Inferior parietal cortex (tissue), 1 donor: ENCODE measurements around the gene CYP11A1.

Experiments used
- DNase-seq: peaks from one replicate; pipeline ENCODE4 v3.0.0-alpha.2; 2016; ENCODE audit errors: extremely low spot score

The CYP11A1 gene

GRCh38 chr15:74347757-74348250, 19.6 kb downstream of the CYP11A1 start:
- DNase-seq = no peak

- DNase-seq = no peak
Measured at GRCh38 chr15:74345051-74345450, 22.4 kb downstream of the CYP11A1 start.

GRCh38 chr15:74343797-74344127, 23.7 kb downstream of the CYP11A1 start:
- DNase-seq = no peak

- DNase-seq = no peak
Measured at GRCh38 chr15:74343127-74343796, 24.2 kb downstream of the CYP11A1 start.

GRCh38 chr15:74340150-74340549, 27.3 kb downstream of the CYP11A1 start:
- no peak for DNase-seq

- no peak for DNase-seq
Measured at GRCh38 chr15:74339371-74339770, 28.1 kb downstream of the CYP11A1 start.

GRCh38 chr15:74338676-74339075, 28.8 kb downstream of the CYP11A1 start:
- DNase-seq = no peak

- DNase-seq = no peak
Measured at GRCh38 chr15:74337607-74338211, 29.7 kb downstream of the CYP11A1 start.

GRCh38 chr15:74337146-74337545, 30.3 kb downstream of the CYP11A1 start:
- DNase-seq = no peak

- DNase-seq = no peak
Measured at GRCh38 chr15:74336061-74337005, 31.1 kb downstream of the CYP11A1 start.

- DNase-seq = no peak
Measured at GRCh38 chr15:74335396-74335795, 32.0 kb downstream of the CYP11A1 start.

GRCh38 chr15:74334127-74334526, 33.3 kb downstream of the CYP11A1 start:
- DNase-seq = no peak

- no peak for DNase-seq
Measured at GRCh38 chr15:74333662-74334061, 33.8 kb downstream of the CYP11A1 start.

GRCh38 chr15:74333093-74333492, 34.4 kb downstream of the CYP11A1 start:
- no peak for DNase-seq

- no peak for DNase-seq
Measured at GRCh38 chr15:74332611-74333010, 34.8 kb downstream of the CYP11A1 start.

- no peak for DNase-seq
Measured at GRCh38 chr15:74332011-74332410, 35.4 kb downstream of the CYP11A1 start.

GRCh38 chr15:74330861-74331408, 36.5 kb downstream of the CYP11A1 start:
- DNase-seq = no peak

- no peak for DNase-seq
Measured at GRCh38 chr15:74328331-74329056, 39.0 kb downstream of the CYP11A1 start.

- no peak for DNase-seq
Measured at GRCh38 chr15:74327756-74328155, 39.7 kb downstream of the CYP11A1 start.

- DNase-seq = no peak
Measured at GRCh38 chr15:74326746-74327145, 40.7 kb downstream of the CYP11A1 start.

GRCh38 chr15:74324714-74325113, 42.7 kb downstream of the CYP11A1 start:
- no peak for DNase-seq
